Esophagus muscularis mucosa (tissue), 3 donors: ENCODE results near the gene ST13.

Source experiments
- CTCF ChIP-seq, 3 experiments: fragments of 200-600 bp in 2 of 3; fragments of 450-650 bp in 1 of 3; sonication (generic) in 2 of 3; IDR thresholded peaks; one replicate each; pipeline ENCODE4 v1.5.1; 2017 to 2019; ENCODE audit warnings: antibody characterized with exemption in 3 of 3, mild to moderate bottlenecking in 2 of 3, moderate library complexity in 1 of 3
- POLR2A ChIP-seq: fragments of 450-650 bp; IDR thresholded peaks from one replicate; pipeline ENCODE4 v1.6.1; 2017; ENCODE audit warnings: antibody characterized with exemption, moderate library complexity, mild to moderate bottlenecking, low read depth
- POLR2AphosphoS5 ChIP-seq, 2 donors: sonication (generic); formaldehyde crosslinking; IDR thresholded peaks; one replicate each; pipeline ENCODE4 v1.6.1; 2017; ENCODE audit warnings: antibody characterized with exemption in 2 of 2

GRCh38 chr22:40875111-40875510 lies 18.7 kb upstream of the ST13 start:
- TF ChIP-seq POLR2AphosphoS5 (IDR thresholded peaks at IDR 0.05) (no peak), CTCF (IDR thresholded peaks at IDR 0.05) (no peak), POLR2A (no peak)
